NB4 (cell line): Measurements from ENCODE around the gene MRPL34.

Experiments used
- DNase-seq: peaks from one replicate; pipeline ENCODE4 v3.0.0; 2010; ENCODE audit warnings: low read depth
- H3K4me3 ChIP-seq: one replicate; pipeline ENCODE4 v1.5.1; 2011; ENCODE audit warnings: mild to moderate bottlenecking, low read depth, low read length, moderate library complexity
- CTCF ChIP-seq: IDR thresholded peaks from one replicate; pipeline ENCODE4 v1.5.1; 2012; ENCODE audit warnings: low read depth, low read length
- MAX ChIP-seq: IDR thresholded peaks from 2 replicates; pipeline ENCODE4 v1.6.1; 2011; ENCODE audit warnings: low read depth, low read length
- MYC ChIP-seq: IDR thresholded peaks from 2 replicates; pipeline ENCODE4 v1.6.1; 2011; ENCODE audit warnings: low read depth, low read length
- POLR2A ChIP-seq: IDR thresholded peaks from 2 replicates; pipeline ENCODE4 v1.6.1; 2011; ENCODE audit warnings: mild to moderate bottlenecking; ENCODE audit not compliant: insufficient read length; ENCODE audit errors: extremely low read depth

The MRPL34 gene

GRCh38 chr19:17318966-17319365 lies 13.3 kb downstream of the MRPL34 start:
- DNase-seq = no peak
- no peak for TF ChIP-seq MYC
- TF ChIP-seq POLR2A = no peak
- TF ChIP-seq MAX = no peak
- no peak for TF ChIP-seq CTCF
- H3K4me3 ChIP-seq = no peak overlapping the region

- DNase-seq = no peak
- no peak overlapping the region for H3K4me3 ChIP-seq
- TF ChIP-seq POLR2A (no peak), MAX (no peak), CTCF (no peak), MYC (no peak)
Observed at GRCh38 chr19:17319473-17320238, 14.0 kb downstream of the MRPL34 start.

GRCh38 chr19:17320435-17320834 lies 14.8 kb downstream of the MRPL34 start:
- DNase-seq = no peak
- TF ChIP-seq MYC = no peak
- TF ChIP-seq MAX = no peak
- TF ChIP-seq CTCF = no peak
- TF ChIP-seq POLR2A = no peak
- H3K4me3 ChIP-seq = no peak overlapping the region

GRCh38 chr19:17321655-17322489 lies 16.2 kb downstream of the MRPL34 start:
- no peak for TF ChIP-seq MYC
- no peak for TF ChIP-seq CTCF
- TF ChIP-seq MAX = no peak
- no peak for TF ChIP-seq POLR2A
- DNase-seq = no peak
- no peak overlapping the region for H3K4me3 ChIP-seq

- H3K4me3 ChIP-seq = no peak overlapping the region
- TF ChIP-seq POLR2A = no peak
- no peak for TF ChIP-seq MAX
- TF ChIP-seq CTCF = no peak
- no peak for TF ChIP-seq MYC
- DNase-seq = no peak
Observed at GRCh38 chr19:17322854-17323253, 17.2 kb downstream of the MRPL34 start.
